B cell (primary cell): Measurements from ENCODE around the gene BBS2. TPM values are rescaled to one million over a fixed set of nuclear protein-coding genes. Genes with fewer than 3 reads are reported as not detected.

Experiments used
- ATAC-seq: fragments of 200-7000 bp; cut with Tn5 transposase; one replicate; pipeline ENCODE4 v1.10.0; 2021; ENCODE audit warnings: low read depth, mild to moderate bottlenecking, moderate number of reproducible peaks, moderate library complexity
- CTCF ChIA-PET: fragments of 350-600 bp; sonication (Branson Sonifier 250); formaldehyde crosslinking; loops from one replicate; lab custom pipeline; 2021; ENCODE audit warnings: antibody characterized with exemption, inconsistent platforms; lab: Charles Lee
- POLR2A ChIA-PET: fragments of 350-600 bp; sonication (Branson Sonifier 250); formaldehyde crosslinking; loops from one replicate; lab custom pipeline; 2021; ENCODE audit warnings: antibody characterized with exemption; lab: Charles Lee
- DNase-seq: peaks from one replicate; pipeline ENCODE4 v3.0.0; 2013
- H2AFZ ChIP-seq: 2 replicates; pipeline ENCODE4 v1.6.1; 2012; ENCODE audit warnings: mild to moderate bottlenecking, low read depth, low read length; ENCODE audit not compliant: insufficient read depth, poor library complexity, severe bottlenecking
- H3K27ac ChIP-seq, 2 donors: 1 replicate in 1 of 2; 2 replicates in 1 of 2; pipeline ENCODE4 v1.5.1; 2012 to 2013; ENCODE audit warnings: low read length in 2 of 2, mild to moderate bottlenecking in 2 of 2, moderate library complexity in 1 of 2
- H3K27me3 ChIP-seq, 4 experiments: fragments of 200-600 bp in 1 of 4; sonication (generic) in 1 of 4; replicated peaks in 1 of 4; 1 replicate in 2 of 4; 2 replicates in 2 of 4; pipeline versions ENCODE4 v1.6.1 to v1.7.0; 2013 to 2016; ENCODE audit warnings: low read length in 3 of 4, mild to moderate bottlenecking in 2 of 4, mixed read lengths in 1 of 4, moderate library complexity in 1 of 4; ENCODE audit not compliant: insufficient read depth in 4 of 4, control insufficient read depth in 3 of 4; ENCODE audit errors: control extremely low read depth in 1 of 4
- H3K36me3 ChIP-seq, 2 experiments: replicated peaks in 1 of 2; 1 replicate in 1 of 2; 2 replicates in 1 of 2; pipeline versions ENCODE4 v1.6.1 to v1.7.1; 2013; ENCODE audit warnings: low read length in 1 of 2; ENCODE audit not compliant: insufficient read depth in 2 of 2, control insufficient read depth in 1 of 2; ENCODE audit errors: control extremely low read depth in 1 of 2, extremely low read depth in 1 of 2
- H3K4me1 ChIP-seq, 2 donors: fragments of 200-600 bp in 1 of 2; sonication (generic) in 1 of 2; 1 replicate in 1 of 2; 2 replicates in 1 of 2; pipeline versions ENCODE4 v1.5.1 to v1.6.1; 2013 to 2017; ENCODE audit warnings: low read length in 2 of 2; ENCODE audit not compliant: control insufficient read depth in 2 of 2, insufficient read depth in 2 of 2
- H3K4me2 ChIP-seq: replicated peaks from 2 replicates; pipeline ENCODE3; 2012; ENCODE audit warnings: mild to moderate bottlenecking, low read depth, low read length; ENCODE audit not compliant: poor library complexity, severe bottlenecking
- H3K4me3 ChIP-seq, 5 experiments: fragments of 200-600 bp in 1 of 5; sonication (generic) in 1 of 5; 1 replicate in 3 of 5; 2 replicates in 2 of 5; pipeline versions ENCODE4 v1.5.1 to v1.7.0; 2011 to 2016; ENCODE audit warnings: low read length in 4 of 5, mild to moderate bottlenecking in 4 of 5, low read depth in 2 of 5, control low read depth in 1 of 5, moderate library complexity in 1 of 5; ENCODE audit not compliant: insufficient read depth in 1 of 5; ENCODE audit errors: control extremely low read depth in 1 of 5, extremely low read depth in 1 of 5
- H3K79me2 ChIP-seq: fragments of 200-600 bp; sonication (generic); one replicate; pipeline ENCODE4 v1.6.0; 2016; ENCODE audit warnings: low read length; ENCODE audit not compliant: control insufficient read depth, insufficient read depth
- H3K9ac ChIP-seq: fragments of 200-600 bp; sonication (generic); 2 replicates; pipeline ENCODE4 v1.6.1; 2017; ENCODE audit warnings: mild to moderate bottlenecking, low read length, moderate library complexity
- H3K9me3 ChIP-seq, 3 donors: one replicate each; pipeline versions ENCODE4 v1.6.1 to v1.7.1; 2013; ENCODE audit warnings: low read length in 2 of 3; ENCODE audit not compliant: control insufficient read depth in 2 of 3, insufficient read depth in 1 of 3; ENCODE audit errors: control extremely low read depth in 1 of 3
- H4K20me1 ChIP-seq: 2 replicates; pipeline ENCODE4 v1.6.0; 2012; ENCODE audit warnings: mild to moderate bottlenecking, low read length; ENCODE audit not compliant: insufficient read depth, control insufficient read depth, poor library complexity, severe bottlenecking
- H3K27ac Mint-ChIP-seq: one replicate; pipeline ENCODE4 v1.8.0; 2021; ENCODE audit warnings: mixed read lengths
- H3K27me3 Mint-ChIP-seq: one replicate; pipeline ENCODE4 v1.8.0; 2021; ENCODE audit warnings: mixed read lengths
- H3K4me1 Mint-ChIP-seq: one replicate; pipeline ENCODE4 v1.8.0; 2021; ENCODE audit warnings: mixed read lengths
- H3K4me3 Mint-ChIP-seq: one replicate; pipeline ENCODE4 v1.8.0; 2021; ENCODE audit warnings: mixed read lengths
- H3K9me3 Mint-ChIP-seq: one replicate; pipeline ENCODE4 v1.8.0; 2022; ENCODE audit warnings: mixed read lengths; ENCODE audit not compliant: insufficient read depth
- CTCF ChIP-seq: fragments of 200-600 bp; IDR thresholded peaks from one replicate; pipeline ENCODE4 v1.8.0; 2022; ENCODE audit warnings: antibody characterized with exemption, mild to moderate bottlenecking
- EZH2 ChIP-seq: IDR thresholded peaks from 2 replicates; pipeline ENCODE4 v1.6.1; 2012; ENCODE audit warnings: borderline replicate concordance, low read depth, mild to moderate bottlenecking, moderate library complexity, low read length; ENCODE audit not compliant: insufficient read depth, poor library complexity, severe bottlenecking
- WGBS: methylation state at CpG from one replicate; pipeline ENCODE4 v1.1.5; 2013; ENCODE audit warnings: missing lambda C conversion rate; ENCODE audit not compliant: insufficient coverage; 5-methylcytosine and 5-hydroxymethylcytosine counted together
- intact Hi-C: fragments of 100-400 bp; cut with micrococcal nuclease; formaldehyde crosslinking; loops from one replicate; pipeline ENCODE4 v1.10.0; 2022
- polyA plus RNA-seq: library from polyadenylated mRNA; depleted of rRNA; stranded (reverse); fragments of >200 nt; gene quantifications from 2 replicates; pipeline ENCODE4 v1.2.3, GENCODE V29; 2012
- total RNA-seq, 2 donors: library from RNA; stranded (reverse); fragments of 120-200 nt in 1 of 2; gene quantifications; 1 replicate in 1 of 2; 2 replicates in 1 of 2; pipeline versions ENCODE4 v1.2.3 to v1.2.4, GENCODE V29; 2013 to 2022

The BBS2 gene
- total and polyA plus RNA-seq, 2 donors (not counting 1 experiment from before 2014, with no cell fraction given) = 49.4 to 63.4 TPM

- no peaks in the 10 kb centered on the region for H3K9me3 Mint-ChIP-seq
- ATAC-seq (no peak), DNase-seq (no peak)
- H3K79me2 ChIP-seq = no peaks in the 10 kb centered on the region
- no peaks in the 10 kb centered on the region for H4K20me1 ChIP-seq
- H3K27ac ChIP-seq = no peak overlapping the region
- H3K9me3 ChIP-seq = no peaks in the 10 kb centered on the region
- no peaks in the 10 kb centered on the region for H3K4me1 Mint-ChIP-seq
- no peak overlapping the region for H3K4me3 ChIP-seq
- no peaks in the 10 kb centered on the region for H3K27me3 ChIP-seq
- no CpG with 5 or more reads among the region's 1 CpG for WGBS
- intact Hi-C loops = no loop called here
- no peak overlapping the region for H3K27ac Mint-ChIP-seq
- TF ChIP-seq EZH2 (no peak), CTCF (no peak)
- no peak overlapping the region for H3K9ac ChIP-seq
- H3K27me3 Mint-ChIP-seq = no peaks in the 10 kb centered on the region
- no peak overlapping the region for H2AFZ ChIP-seq
- ChIA-PET POLR2A (no interaction called here), CTCF (interaction anchor here (1.4 kb wide), 1 partner anchor 231 kb away, joined by 5 read pairs; no protein-coding TSS in a partner anchor)
- no peak overlapping the region for H3K4me2 ChIP-seq
- H3K4me1 ChIP-seq = no peaks in the 10 kb centered on the region
- no peak overlapping the region for H3K4me3 Mint-ChIP-seq
- peaks cover 33 to 73% of the 10 kb centered on the region in 2 experiments for H3K36me3 ChIP-seq
Observed at GRCh38 chr16:56470666-56471065, 49.2 kb downstream of the BBS2 start.

- no peaks in the 10 kb centered on the region for H3K79me2 ChIP-seq
- no peaks in the 10 kb centered on the region for H3K27me3 Mint-ChIP-seq
- H3K9ac ChIP-seq = no peak overlapping the region
- H3K4me3 ChIP-seq = no peak overlapping the region
- no peak overlapping the region for H3K4me3 Mint-ChIP-seq
- no peaks in the 10 kb centered on the region for H3K27me3 ChIP-seq
- ATAC-seq = no peak
- TF ChIP-seq CTCF = no peak
- H3K27ac Mint-ChIP-seq = no peak overlapping the region
- H3K9me3 Mint-ChIP-seq = no peaks in the 10 kb centered on the region
- WGBS = 82% methylated on average over 1 of the region's 3 CpGs
- CTCF ChIA-PET = interaction anchor here (1.4 kb wide), 1 partner anchor 232 kb away, joined by 5 read pairs; no protein-coding TSS in a partner anchor
- no peaks in the 10 kb centered on the region for H3K9me3 ChIP-seq
- DNase-seq = no peak
- H3K27ac ChIP-seq = no peak overlapping the region
- peaks cover 35 to 73% of the 10 kb centered on the region in 2 experiments for H3K36me3 ChIP-seq
- H4K20me1 ChIP-seq = no peaks in the 10 kb centered on the region
- H3K4me2 ChIP-seq = no peak overlapping the region
- POLR2A ChIA-PET = no interaction called here
- H3K4me1 ChIP-seq = no peaks in the 10 kb centered on the region
- H2AFZ ChIP-seq = no peak overlapping the region
- no peaks in the 10 kb centered on the region for H3K4me1 Mint-ChIP-seq
- intact Hi-C loops = no loop called here
Observed at GRCh38 chr16:56470232-56470631, 49.6 kb downstream of the BBS2 start.
